Airway epithelial cell (primary cell): ENCODE results near the gene MAN2A2. TPM values are rescaled to one million over a fixed set of nuclear protein-coding genes. Genes with fewer than 3 reads are reported as not detected.

Experiments
- total RNA-seq: library from RNA; depleted of rRNA; stranded (reverse); fragments of >200 nt; gene quantifications from 2 replicates; pipeline ENCODE4 v1.2.3, GENCODE V29; 2015

Gene MAN2A2
- 10.2 and 10.3 TPM in 2 replicates for total RNA-seq

GRCh38 chr15:90902840-90903732 lies at the start of gene MAN2A2:
MAN2A2 (plus strand) TSS chr15:90903302; CDS start chr15:90904208, 906 bp downstream.

GRCh38 chr15:90868261-90868689 lies 34.8 kb upstream of the MAN2A2 start, which contains the start of gene FURIN:
FURIN (plus strand) TSS chr15:90868588; CDS start chr15:90875741, 7,153 bp downstream.

GRCh38 chr15:90883976-90884718 lies 19.0 kb upstream of the MAN2A2 start, which contains the start of gene FES:
FES (plus strand) TSS chr15:90884504; CDS start chr15:90885046, 542 bp downstream.

GRCh38 chr15:90931828-90932659 lies 28.9 kb downstream of the MAN2A2 start, which contains the start of gene HDDC3:
HDDC3 (minus strand) TSS chr15:90932549; CDS start chr15:90932540, 9 bp downstream.

GRCh38 chr15:90934949-90935751 lies 32.0 kb downstream of the MAN2A2 start, which contains the start of gene UNC45A:
UNC45A (plus strand) TSS chr15:90935285; CDS start chr15:90935325, 40 bp downstream.

GRCh38 chr15:90954712-90955623 lies 51.9 kb downstream of the MAN2A2 start, which contains the start of gene RCCD1:
RCCD1 (plus strand) TSS chr15:90954884; CDS start chr15:90956735, 1,851 bp downstream.

Other genes with a start within 250 kb of the MAN2A2 start
- gene BLM, start 186.0 kb upstream of the MAN2A2 start, total RNA-seq, result 8.5 and 8.9 TPM in 2 replicates
- gene FURIN, start 34.7 kb upstream of the MAN2A2 start, total RNA-seq, result 96.0 and 106 TPM in 2 replicates
- 1.8 and 4.4 TPM in 2 replicates for gene FES, start 18.8 kb upstream of the MAN2A2 start, total RNA-seq
- 18.5 and 20.0 TPM in 2 replicates for gene HDDC3, start 29.2 kb downstream of the MAN2A2 start, total RNA-seq
- gene UNC45A, start 32.0 kb downstream of the MAN2A2 start, total RNA-seq, result 41.0 and 55.9 TPM in 2 replicates
- 18.5 and 24.5 TPM in 2 replicates for gene RCCD1, start 51.6 kb downstream of the MAN2A2 start, total RNA-seq
- 99.7 and 110 TPM in 2 replicates for gene PRC1, start 91.2 kb downstream of the MAN2A2 start, total RNA-seq
- gene VPS33B, start 119.3 kb downstream of the MAN2A2 start, total RNA-seq, result 10.8 and 16.8 TPM in 2 replicates
- gene SV2B, start 197.0 kb downstream of the MAN2A2 start, total RNA-seq, result not detected in 2 replicates